ENCODE measurements around the gene PHLPP1.
"Not testable (repeated sequence)": the region's sequence is repeated elsewhere in the genome, so short reads cannot be mapped to it uniquely, and the experiment has no call there.

Gene PHLPP1

GRCh38 chr18:62809445-62809844 is 94.1 kb downstream of the PHLPP1 start:
- DNase-seq (ENCODE audit: low spot score), result not testable (repeated sequence)

- DNase-seq (ENCODE audit: low spot score), result no peak
These were observed 94.6 kb downstream of the PHLPP1 start for GRCh38 chr18:62809900-62810299.

- DNase-seq (ENCODE audit: low spot score), result no peak
These were observed 95.3 kb downstream of the PHLPP1 start for GRCh38 chr18:62810682-62811081.

- DNase-seq (ENCODE audit: low spot score), result no peak
These were observed 96.3 kb downstream of the PHLPP1 start for GRCh38 chr18:62811674-62812073.

GRCh38 chr18:62812242-62812641 is 96.9 kb downstream of the PHLPP1 start:
- no peak for DNase-seq (ENCODE audit: low spot score)

GRCh38 chr18:62812876-62813275 is 97.5 kb downstream of the PHLPP1 start:
- DNase-seq (ENCODE audit: low spot score), result no peak

GRCh38 chr18:62814132-62814759 is 98.9 kb downstream of the PHLPP1 start:
- no peak for DNase-seq (ENCODE audit: low spot score)

- DNase-seq (ENCODE audit: low spot score), result no peak
These were observed 110.0 kb downstream of the PHLPP1 start for GRCh38 chr18:62825382-62825781.

GRCh38 chr18:62827397-62827796 is 112.1 kb downstream of the PHLPP1 start:
- no peak for DNase-seq (ENCODE audit: low spot score)

- DNase-seq (ENCODE audit: low spot score), result no peak
These were observed 112.8 kb downstream of the PHLPP1 start for GRCh38 chr18:62828091-62828640.

- DNase-seq (ENCODE audit: low spot score), result no peak
These were observed 113.5 kb downstream of the PHLPP1 start for GRCh38 chr18:62828852-62829251.

GRCh38 chr18:62829936-62830335 is 114.6 kb downstream of the PHLPP1 start:
- DNase-seq (ENCODE audit: low spot score), result no peak

- peak; percentile 15 for DNase-seq (ENCODE audit: low spot score)
These were observed 116.9 kb downstream of the PHLPP1 start for GRCh38 chr18:62832282-62832681.

GRCh38 chr18:62833494-62833893 is 118.2 kb downstream of the PHLPP1 start:
- no peak for DNase-seq (ENCODE audit: low spot score)

GRCh38 chr18:62834715-62835114 is 119.4 kb downstream of the PHLPP1 start:
- no peak for DNase-seq (ENCODE audit: low spot score)

GRCh38 chr18:62837011-62837410 is 121.7 kb downstream of the PHLPP1 start:
- no peak for DNase-seq (ENCODE audit: low spot score)

GRCh38 chr18:62838475-62839098 is 123.2 kb downstream of the PHLPP1 start:
- DNase-seq (ENCODE audit: low spot score), result no peak

GRCh38 chr18:62839874-62840713 is 124.8 kb downstream of the PHLPP1 start:
- DNase-seq (ENCODE audit: low spot score), result no peak

GRCh38 chr18:62841405-62841804 is 126.1 kb downstream of the PHLPP1 start:
- no peak for DNase-seq (ENCODE audit: low spot score)

GRCh38 chr18:62842898-62843297 is 127.6 kb downstream of the PHLPP1 start:
- no peak for DNase-seq (ENCODE audit: low spot score)

GRCh38 chr18:62844850-62845643 is 129.7 kb downstream of the PHLPP1 start:
- DNase-seq (ENCODE audit: low spot score), result no peak

GRCh38 chr18:62846313-62846712 is 131.0 kb downstream of the PHLPP1 start:
- DNase-seq (ENCODE audit: low spot score), result no peak

All from cerebellar cortex (tissue), 1 donor.